K562 (cell line): ENCODE results near the gene PRDM2. TPM values are rescaled to one million over a fixed set of nuclear protein-coding genes. Genes with fewer than 3 reads are reported as not detected.
A peak's percentile ranks its signal among the peaks of the same experiment; 100 is the strongest.

Source experiments
- ATAC-seq: fragments of 200-7000 bp; cut with Tn5 transposase; 3 replicates; pipeline ENCODE4 v1.9.1; 2020; ENCODE audit warnings: moderate library complexity
- BruUV-seq: library from RNA; stranded (reverse); fragments of 400-500 nt; replicated peaks from 2 replicates; lab custom pipeline; 2021; lab: Mats Ljungman, UMichigan
- CTCF ChIA-PET: fragments of 300-600 bp; formaldehyde crosslinking; extraction: SDS; loops from one replicate; lab custom pipeline; 2021; ENCODE audit warnings: low intra/inter-chr PET ratio; lab: Yijun Ruan, JAX
- POLR2A ChIA-PET: fragments of 300-600, 350-650 bp; sonication (Branson Sonifier 250); formaldehyde crosslinking; extraction: SDS; loops from one replicate; lab custom pipeline; 2021; ENCODE audit warnings: antibody characterized with exemption, inconsistent platforms; lab: Yijun Ruan, JAX
- DNase-seq, 4 experiments: peaks; one replicate each; pipeline versions ENCODE4 v3.0.0 to v3.0.0-alpha.2; 2011 to 2018; ENCODE audit warnings: low spot score in 3 of 4, mixed read lengths in 3 of 4; ENCODE audit errors: extremely low read depth in 1 of 4
- FAIRE-seq: peaks from 2 replicates; lab custom pipeline; 2011; peaks lifted over from hg19 to GRCh38; lab: Jason Lieb, UNC
- H2AFZ ChIP-seq: 2 replicates; pipeline ENCODE4 v1.6.0; 2011; ENCODE audit warnings: low read depth, low read length, control low read depth, inconsistent platforms
- H3K27ac ChIP-seq: fragments of 200-600 bp; 3 replicates; pipeline ENCODE4 v1.8.0; 2011; ENCODE audit warnings: low read depth, mild to moderate bottlenecking, control low read depth, inconsistent platforms, low read length, moderate library complexity, mixed read lengths; ENCODE audit errors: extremely low read depth
- H3K27me3 ChIP-seq, 2 experiments: fragments of 300-600 bp in 1 of 2; 2 replicates in 1 of 2; 3 replicates in 1 of 2; pipeline versions ENCODE4 v1.6.0 to v1.8.0; 2011; ENCODE audit warnings: inconsistent platforms in 2 of 2, low read length in 2 of 2, mild to moderate bottlenecking in 1 of 2, mixed read lengths in 1 of 2, moderate library complexity in 1 of 2; ENCODE audit not compliant: control insufficient read depth in 2 of 2, insufficient read depth in 2 of 2
- H3K36me3 ChIP-seq: fragments of 300-600 bp; 3 replicates; pipeline ENCODE4 v1.8.0; 2011; ENCODE audit warnings: mild to moderate bottlenecking, low read length, inconsistent platforms; ENCODE audit not compliant: control insufficient read depth, insufficient read depth
- H3K4me1 ChIP-seq, 2 experiments: fragments of 200-600 bp in 1 of 2; replicated peaks in 1 of 2; 2 replicates in 1 of 2; 3 replicates in 1 of 2; pipeline versions ENCODE4 v1.5.1 to v1.8.0; 2011; ENCODE audit warnings: inconsistent platforms in 2 of 2, low read length in 2 of 2, mild to moderate bottlenecking in 1 of 2, mixed read lengths in 1 of 2, moderate library complexity in 1 of 2; ENCODE audit not compliant: control insufficient read depth in 2 of 2, insufficient read depth in 2 of 2
- H3K4me2 ChIP-seq: 2 replicates; pipeline ENCODE4 v1.6.1; 2011; ENCODE audit warnings: low read length, control low read depth, inconsistent platforms, mixed read lengths; ENCODE audit not compliant: insufficient read depth
- H3K4me3 ChIP-seq: fragments of 200-600 bp; sonication (generic), shearing (Covaris generic); 2 replicates; pipeline ENCODE4 v1.5.1; 2016; ENCODE audit warnings: control low read depth, inconsistent platforms
- H3K79me2 ChIP-seq: fragments of 200-600 bp; 3 replicates; pipeline ENCODE4 v1.8.0; 2011; ENCODE audit warnings: low read length, inconsistent platforms; ENCODE audit not compliant: control insufficient read depth, insufficient read depth
- H3K9ac ChIP-seq, 2 experiments: 2 replicates each; pipeline versions ENCODE4 v1.6.0 to v1.6.1; 2011; ENCODE audit warnings: low read depth in 2 of 2, low read length in 2 of 2, control low read depth in 1 of 2, inconsistent platforms in 1 of 2, mild to moderate bottlenecking in 1 of 2, mixed read lengths in 1 of 2; ENCODE audit not compliant: insufficient read depth in 1 of 2
- H3K9me1 ChIP-seq: one replicate; pipeline ENCODE4 v1.6.0; 2011; ENCODE audit warnings: inconsistent platforms, mild to moderate bottlenecking, low read length, moderate library complexity; ENCODE audit not compliant: control insufficient read depth, insufficient read depth
- H3K9me3 ChIP-seq: replicated peaks from 2 replicates; pipeline ENCODE4 v1.5.1; 2011; ENCODE audit warnings: low read depth, low read length, inconsistent platforms; ENCODE audit not compliant: control insufficient read depth, insufficient read depth
- H4K20me1 ChIP-seq: replicated peaks from 2 replicates; pipeline ENCODE4 v1.6.1; 2011; ENCODE audit warnings: low read length, inconsistent platforms, mixed read lengths; ENCODE audit not compliant: control insufficient read depth, insufficient read depth
- ZNF12 ChIP-seq: sonication (generic); formaldehyde crosslinking; IDR thresholded peaks from 2 replicates; pipeline ENCODE4 v1.4.0; 2020; ENCODE audit warnings: mild to moderate bottlenecking, missing genetic modification reagents
- ZNF384 ChIP-seq: IDR thresholded peaks from 2 replicates; pipeline ENCODE4 v1.6.1; 2012; ENCODE audit warnings: low read depth, low read length, improper control_type of control experiment
- ZNF57 ChIP-seq: fragments of 450-650 bp; formaldehyde crosslinking; IDR thresholded peaks from 2 replicates; pipeline ENCODE4 v1.4.0; 2020; ENCODE audit warnings: mild to moderate bottlenecking, moderate library complexity
- ZNF76 ChIP-seq: fragments of 250-450 bp; sonication (Bioruptor Pico); IDR thresholded peaks from 2 replicates; pipeline ENCODE4 v1.4.0; 2020; ENCODE audit warnings: mild to moderate bottlenecking, moderate library complexity, borderline replicate concordance
- WGBS: fragments of 100-300 bp; shearing (Covaris generic); methylation state at CpG from one replicate; pipeline ENCODE4 v1.1.6; 2016; ENCODE audit warnings: low coverage, mixed read lengths; ENCODE audit not compliant: insufficient coverage; ENCODE audit errors: missing lambda C conversion rate; 5-methylcytosine and 5-hydroxymethylcytosine counted together
- in situ Hi-C: fragments of 300-500 bp; cut with MboI; formaldehyde crosslinking; loops from 4 replicates; pipeline ENCODE4 v1.15.0; 2018; ENCODE audit warnings: inconsistent platforms, mixed read lengths
- intact Hi-C: fragments of 100-400 bp; cut with micrococcal nuclease; formaldehyde crosslinking; loops from 2 replicates; pipeline ENCODE4 v1.14.2; 2022
- polyA plus RNA-seq, 8 experiments: library from polyadenylated mRNA; depleted of rRNA in 4 of 8; stranded (reverse) in 5 of 8; unstranded in 3 of 8; fragments of >200 nt; fragmentation: Nextera tagmentation in 2 of 8; fragmentation: Illumina TruSeq in 1 of 8; extraction: Ambion mirVana in 2 of 8; extraction: Trizol in 1 of 8; gene quantifications; 2 replicates each; pipeline versions ENCODE4 v1.2.1 to v1.2.3, GENCODE V29; 2011 to 2014; ENCODE audit warnings: inconsistent platforms in 1 of 8, missing spikeins in 1 of 8
- total RNA-seq, 7 experiments: library from RNA; depleted of rRNA in 6 of 7; stranded (reverse); fragments of >200 nt in 6 of 7; fragmentation: Illumina TruSeq in 2 of 7; extraction: Trizol in 2 of 7; gene quantifications; 2 replicates each; pipeline versions ENCODE4 v1.2.1 to v1.2.3, GENCODE V29; 2011 to 2021; ENCODE audit warnings: low replicate concordance in 1 of 7
- TF ChIP-seq, protein P1 (sequence below): fragments of 450-650 bp; formaldehyde crosslinking; conservative IDR thresholded peaks from 2 replicates; pipeline ENCODE4 v1.4.0; 2022; ENCODE audit warnings: mild to moderate bottlenecking, missing genetic modification characterization
- TF ChIP-seq, protein P2 (sequence below): fragments of 150-350 bp; IDR thresholded peaks from 2 replicates; pipeline ENCODE4 v1.6.1; 2014; ENCODE audit warnings: low read depth, mild to moderate bottlenecking, low read length, borderline replicate concordance

PRDM2 gene
- total and polyA plus RNA-seq, 9 of the 15 experiments (the other 6 are each of a cell fraction or from before 2014, with no cell fraction given) = 5.4 to 27.6 (median 12.5) TPM

DNA sequence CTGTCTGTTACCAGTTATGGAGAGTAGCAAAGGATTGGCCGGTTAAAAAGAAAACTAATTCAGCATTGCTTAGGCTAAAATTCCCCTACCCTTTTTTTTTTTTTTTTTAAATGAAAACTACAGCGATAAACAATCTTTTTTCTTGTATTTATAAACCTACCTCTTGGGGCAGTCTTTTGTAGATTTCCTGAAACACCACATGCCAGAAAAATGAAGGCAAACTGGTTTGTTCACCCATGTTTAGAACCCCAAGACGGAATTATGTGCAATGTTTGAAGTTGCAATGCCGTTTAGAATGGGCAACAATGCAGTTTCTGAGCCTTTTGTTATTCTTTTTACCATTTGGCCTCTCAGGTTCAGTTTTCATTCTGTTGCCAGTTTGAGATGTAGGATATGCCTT lies 59.1 kb downstream of the PRDM2 start:
- Histone ChIP-seq H3K9me1 (peaks cover 3% of the 10 kb centered on the region), H3K79me2 (peaks cover 96% of the 10 kb centered on the region), H3K27me3 (no peaks in the 10 kb centered on the region), H3K9me3 (no peaks in the 10 kb centered on the region), H3K4me1 (peaks cover 0 to 8% of the 10 kb centered on the region in 2 experiments; a peak in 3 of 5 replicates), H3K9ac (no peak overlapping the region), H2AFZ (no peak overlapping the region), H4K20me1 (peaks cover 40% of the 10 kb centered on the region), H3K36me3 (peaks cover 7% of the 10 kb centered on the region; the same call in 2 of the 3 replicates), H3K27ac (no peak overlapping the region), H3K4me2 (no peak overlapping the region), H3K4me3 (no peak overlapping the region)
- in situ Hi-C loops (no loop called here), intact Hi-C loops (no loop called here)
- BruUV-seq = no TSS peak
- CTCF ChIA-PET = no interaction called here
- DNase-seq = no peak
- 52% methylated on average over 4 of the region's 4 CpGs for WGBS
- FAIRE-seq = no peak
- ATAC-seq = no peak; the same call in 2 of the 3 replicates
- TF ChIP-seq ZNF12 (no peak), ZNF384 (peak; percentile 42), ZNF76 (CRISPR knock-in tag) (no peak), ZNF57 (CRISPR knock-in tag) (no peak)
- TF ChIP-seq, protein P1, sequence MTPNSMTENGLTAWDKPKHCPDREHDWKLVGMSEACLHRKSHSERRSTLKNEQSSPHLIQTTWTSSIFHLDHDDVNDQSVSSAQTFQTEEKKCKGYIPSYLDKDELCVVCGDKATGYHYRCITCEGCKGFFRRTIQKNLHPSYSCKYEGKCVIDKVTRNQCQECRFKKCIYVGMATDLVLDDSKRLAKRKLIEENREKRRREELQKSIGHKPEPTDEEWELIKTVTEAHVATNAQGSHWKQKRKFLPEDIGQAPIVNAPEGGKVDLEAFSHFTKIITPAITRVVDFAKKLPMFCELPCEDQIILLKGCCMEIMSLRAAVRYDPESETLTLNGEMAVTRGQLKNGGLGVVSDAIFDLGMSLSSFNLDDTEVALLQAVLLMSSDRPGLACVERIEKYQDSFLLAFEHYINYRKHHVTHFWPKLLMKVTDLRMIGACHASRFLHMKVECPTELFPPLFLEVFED (CRISPR knock-in tag) = no peak
- TF ChIP-seq, protein P2, sequence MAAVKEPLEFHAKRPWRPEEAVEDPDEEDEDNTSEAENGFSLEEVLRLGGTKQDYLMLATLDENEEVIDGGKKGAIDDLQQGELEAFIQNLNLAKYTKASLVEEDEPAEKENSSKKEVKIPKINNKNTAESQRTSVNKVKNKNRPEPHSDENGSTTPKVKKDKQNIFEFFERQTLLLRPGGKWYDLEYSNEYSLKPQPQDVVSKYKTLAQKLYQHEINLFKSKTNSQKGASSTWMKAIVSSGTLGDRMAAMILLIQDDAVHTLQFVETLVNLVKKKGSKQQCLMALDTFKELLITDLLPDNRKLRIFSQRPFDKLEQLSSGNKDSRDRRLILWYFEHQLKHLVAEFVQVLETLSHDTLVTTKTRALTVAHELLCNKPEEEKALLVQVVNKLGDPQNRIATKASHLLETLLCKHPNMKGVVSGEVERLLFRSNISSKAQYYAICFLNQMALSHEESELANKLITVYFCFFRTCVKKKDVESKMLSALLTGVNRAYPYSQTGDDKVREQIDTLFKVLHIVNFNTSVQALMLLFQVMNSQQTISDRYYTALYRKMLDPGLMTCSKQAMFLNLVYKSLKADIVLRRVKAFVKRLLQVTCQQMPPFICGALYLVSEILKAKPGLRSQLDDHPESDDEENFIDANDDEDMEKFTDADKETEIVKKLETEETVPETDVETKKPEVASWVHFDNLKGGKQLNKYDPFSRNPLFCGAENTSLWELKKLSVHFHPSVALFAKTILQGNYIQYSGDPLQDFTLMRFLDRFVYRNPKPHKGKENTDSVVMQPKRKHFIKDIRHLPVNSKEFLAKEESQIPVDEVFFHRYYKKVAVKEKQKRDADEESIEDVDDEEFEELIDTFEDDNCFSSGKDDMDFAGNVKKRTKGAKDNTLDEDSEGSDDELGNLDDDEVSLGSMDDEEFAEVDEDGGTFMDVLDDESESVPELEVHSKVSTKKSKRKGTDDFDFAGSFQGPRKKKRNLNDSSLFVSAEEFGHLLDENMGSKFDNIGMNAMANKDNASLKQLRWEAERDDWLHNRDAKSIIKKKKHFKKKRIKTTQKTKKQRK = no peak
- POLR2A ChIA-PET = no interaction called here
